ENCODE measurements around the gene SDE2. TPM values are rescaled to one million over a fixed set of nuclear protein-coding genes. Genes with fewer than 3 reads are reported as not detected.

The SDE2 gene
- total and polyA plus RNA-seq, 9 donors, result 13.1 to 24.4 (median 17.9) TPM

- intact Hi-C loops (cut with DNase I), result no loop called here
- TF ChIP-seq POLR2A (IDR thresholded peaks at IDR 0.05), result no peak
- no peak for TF ChIP-seq EP300 (IDR thresholded peaks at IDR 0.05)
- TF ChIP-seq, protein P1, sequence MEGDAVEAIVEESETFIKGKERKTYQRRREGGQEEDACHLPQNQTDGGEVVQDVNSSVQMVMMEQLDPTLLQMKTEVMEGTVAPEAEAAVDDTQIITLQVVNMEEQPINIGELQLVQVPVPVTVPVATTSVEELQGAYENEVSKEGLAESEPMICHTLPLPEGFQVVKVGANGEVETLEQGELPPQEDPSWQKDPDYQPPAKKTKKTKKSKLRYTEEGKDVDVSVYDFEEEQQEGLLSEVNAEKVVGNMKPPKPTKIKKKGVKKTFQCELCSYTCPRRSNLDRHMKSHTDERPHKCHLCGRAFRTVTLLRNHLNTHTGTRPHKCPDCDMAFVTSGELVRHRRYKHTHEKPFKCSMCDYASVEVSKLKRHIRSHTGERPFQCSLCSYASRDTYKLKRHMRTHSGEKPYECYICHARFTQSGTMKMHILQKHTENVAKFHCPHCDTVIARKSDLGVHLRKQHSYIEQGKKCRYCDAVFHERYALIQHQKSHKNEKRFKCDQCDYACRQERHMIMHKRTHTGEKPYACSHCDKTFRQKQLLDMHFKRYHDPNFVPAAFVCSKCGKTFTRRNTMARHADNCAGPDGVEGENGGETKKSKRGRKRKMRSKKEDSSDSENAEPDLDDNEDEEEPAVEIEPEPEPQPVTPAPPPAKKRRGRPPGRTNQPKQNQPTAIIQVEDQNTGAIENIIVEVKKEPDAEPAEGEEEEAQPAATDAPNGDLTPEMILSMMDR (IDR thresholded peaks at IDR 0.05), result no peak
These were observed 45.5 kb upstream of the SDE2 start for GRCh38 chr1:226044514-226045101.

DNA sequence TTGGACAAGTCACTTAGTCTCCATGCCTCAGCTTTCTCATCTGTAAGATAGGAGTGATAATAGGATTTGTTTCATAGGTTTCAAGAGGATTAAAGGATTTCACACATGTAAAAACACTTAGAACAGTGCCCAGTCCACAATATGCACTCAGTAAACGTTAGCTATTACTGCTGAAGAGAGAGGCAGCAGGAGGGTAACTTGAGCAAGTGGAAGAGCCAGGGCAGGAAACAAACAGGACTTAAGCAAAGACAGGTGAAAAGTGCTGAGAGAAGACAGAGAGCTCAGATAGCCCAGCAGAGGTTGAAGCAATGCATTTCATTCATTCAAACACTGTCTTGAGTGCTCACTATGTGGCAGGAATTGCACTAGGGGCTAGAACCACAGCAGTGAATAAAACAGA, 42.3 kb upstream of the SDE2 start:
- intact Hi-C loops (cut with DNase I), result no loop called here
- DNase-seq, result no peak

More at GRCh38 chr1:226044514-226045101, 45.5 kb upstream of the SDE2 start:
- no peak overlapping the region for H3K4me3 ChIP-seq
- WGBS, 3 donors, result 15 to 44% (median 19%) methylated on average over 4 of the region's 4 CpGs
- peak; percentile 45 to 79 (median 64) for DNase-seq
- peaks cover 8% of the 10 kb centered on the region for H3K4me1 ChIP-seq (ENCODE audit: insufficient read depth)
- H3K27ac ChIP-seq, result peak overlapping the region in 1 of 2 donors; percentile 28
- H3K9me3 ChIP-seq, result no peaks in the 10 kb centered on the region
- no peaks in the 10 kb centered on the region for H3K36me3 ChIP-seq
- H3K27me3 ChIP-seq, result no peaks in the 10 kb centered on the region

DNA sequence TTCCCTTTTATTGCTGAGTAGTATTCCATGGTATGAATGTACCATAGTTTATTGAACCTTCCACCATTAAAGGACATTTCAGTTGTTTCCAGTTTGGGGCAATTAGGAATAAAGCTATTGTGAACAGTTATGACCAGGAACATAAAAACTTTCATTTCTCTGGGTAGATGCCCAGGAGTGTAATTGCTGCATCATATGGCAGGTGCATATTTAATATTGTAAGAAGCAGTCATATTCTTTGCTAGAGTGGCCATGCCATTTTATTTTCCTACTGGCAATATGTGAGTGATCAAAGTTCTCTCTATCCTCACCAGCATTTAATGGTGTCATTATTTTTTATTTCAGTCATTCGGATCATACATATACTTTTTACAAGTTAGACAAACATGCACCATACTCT, 39.5 kb upstream of the SDE2 start:
- Histone ChIP-seq H3K27ac (no peak overlapping the region), H3K4me3 (no peak overlapping the region), H3K4me1 (ENCODE audit: insufficient read depth) (no peaks in the 10 kb centered on the region), H3K9me3 (no peaks in the 10 kb centered on the region), H3K27me3 (no peaks in the 10 kb centered on the region), H3K36me3 (no peaks in the 10 kb centered on the region)
- TF ChIP-seq, protein P1 (IDR thresholded peaks at IDR 0.05), result no peak
- no peak for TF ChIP-seq EP300 (IDR thresholded peaks at IDR 0.05)
- no peak for TF ChIP-seq POLR2A (IDR thresholded peaks at IDR 0.05)
- whole genome bisulfite sequencing, 3 donors, result 92 to 95% (median 95%) methylated on average over 1 of the region's 1 CpG
- intact Hi-C loops (cut with DNase I), result no loop called here
- no peak for DNase-seq

More for the DNA sequence above, 42.3 kb upstream of the SDE2 start:
- Histone ChIP-seq H3K4me1 (ENCODE audit: insufficient read depth) (peaks cover 1% of the 10 kb centered on the region), H3K36me3 (no peaks in the 10 kb centered on the region), H3K27me3 (no peaks in the 10 kb centered on the region), H3K27ac (no peak overlapping the region), H3K9me3 (no peaks in the 10 kb centered on the region), H3K4me3 (no peak overlapping the region)
- WGBS, 3 donors, result 25 to 42% (median 30%) methylated on average over 1 of the region's 1 CpG
- TF ChIP-seq POLR2A (IDR thresholded peaks at IDR 0.05), result no peak
- TF ChIP-seq EP300 (IDR thresholded peaks at IDR 0.05), result no peak
- TF ChIP-seq, protein P1 (IDR thresholded peaks at IDR 0.05), result no peak

GRCh38 chr1:226035915-226036314, 36.8 kb upstream of the SDE2 start:
- 93 to 98% (median 95%) methylated on average over 5 of the region's 5 CpGs for WGBS, 3 donors
- Histone ChIP-seq H3K27me3 (no peaks in the 10 kb centered on the region), H3K9me3 (no peaks in the 10 kb centered on the region), H3K36me3 (no peaks in the 10 kb centered on the region), H3K4me1 (ENCODE audit: insufficient read depth) (no peaks in the 10 kb centered on the region), H3K27ac (no peak overlapping the region), H3K4me3 (no peak overlapping the region)
- intact Hi-C loops (cut with DNase I), result no loop called here
- TF ChIP-seq, protein P1 (IDR thresholded peaks at IDR 0.05), result no peak
- TF ChIP-seq EP300 (IDR thresholded peaks at IDR 0.05), result no peak
- no peak for TF ChIP-seq POLR2A (IDR thresholded peaks at IDR 0.05)
- no peak for DNase-seq

All from ovary (tissue), 9 donors.